PC-9 (cell line): ENCODE results near the gene YAP1.

ENCODE experiments used
- CTCF ChIP-seq: fragments of 200-600 bp; sonication (generic); conservative IDR thresholded peaks from 2 replicates; pipeline ENCODE4 v1.6.1; 2017; ENCODE audit warnings: mixed run types, antibody characterized with exemption, mild to moderate bottlenecking, moderate library complexity
- EZH2 ChIP-seq: fragments of 200-600 bp; sonication (generic); IDR thresholded peaks from 2 replicates; pipeline ENCODE4 v1.8.0; 2017; ENCODE audit warnings: antibody characterized with exemption, low read depth

- TF ChIP-seq CTCF (no peak), EZH2 (no peak)
Observed at GRCh38 chr11:102109896-102110760, at the start of gene YAP1.
